Activated naive CD8-positive, alpha-beta T cell treated with anti-CD3 and anti-CD28 coated beads for 36 hours (primary cell): ENCODE measurements around the gene ERC2. TPM values are rescaled to one million over a fixed set of nuclear protein-coding genes. Genes with fewer than 3 reads are reported as not detected.

Experiments
- DNase-seq: peaks from one replicate; pipeline ENCODE4 v3.0.0; 2021
- H3K27ac Mint-ChIP-seq: one replicate; pipeline ENCODE4 v1.8.0; 2022; ENCODE audit warnings: mild to moderate bottlenecking, moderate library complexity, mixed read lengths
- H3K27me3 Mint-ChIP-seq: one replicate; pipeline ENCODE4 v1.8.0; 2022; ENCODE audit warnings: mild to moderate bottlenecking, mixed read lengths
- H3K36me3 Mint-ChIP-seq: one replicate; pipeline ENCODE4 v1.8.0; 2021; ENCODE audit warnings: mild to moderate bottlenecking, mixed read lengths
- H3K4me1 Mint-ChIP-seq: one replicate; pipeline ENCODE4 v1.8.0; 2021; ENCODE audit warnings: mixed read lengths
- H3K4me3 Mint-ChIP-seq: one replicate; pipeline ENCODE4 v1.8.0; 2022; ENCODE audit warnings: mild to moderate bottlenecking, moderate library complexity, mixed read lengths
- H3K9me3 Mint-ChIP-seq: one replicate; pipeline ENCODE4 v1.8.0; 2022; ENCODE audit warnings: mixed read lengths
- total RNA-seq, 2 experiments: library from RNA; stranded (reverse); gene quantifications; one replicate each; pipeline ENCODE4 v1.2.3, GENCODE V29; 2021

The ERC2 gene
- total RNA-seq, 2 experiments from 2014 or later, result not detected

DNA sequence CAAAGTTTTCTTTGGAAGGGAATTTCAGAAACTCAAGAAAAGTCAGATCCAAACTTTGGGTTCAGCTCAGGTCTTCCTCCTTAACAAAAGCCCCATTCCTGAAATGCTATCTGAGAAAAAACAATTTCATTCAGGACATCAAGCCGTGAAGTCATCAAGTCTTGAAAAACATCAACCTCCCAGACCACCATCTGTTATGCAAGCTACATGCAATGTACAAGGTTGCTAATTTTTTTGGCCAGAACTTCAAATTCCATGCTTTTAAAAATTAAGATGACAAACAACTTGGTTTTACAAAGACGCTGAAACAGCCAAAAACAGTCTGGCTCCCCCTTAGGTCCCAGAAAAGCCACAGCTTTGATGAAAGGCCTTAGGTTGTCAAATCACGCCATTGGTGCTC is 927.3 kb downstream of the ERC2 start:
- Mint-ChIP-seq H3K4me3 (no peak overlapping the region), H3K27me3 (no peaks in the 10 kb centered on the region), H3K9me3 (no peaks in the 10 kb centered on the region), H3K27ac (no peak overlapping the region), H3K4me1 (no peaks in the 10 kb centered on the region), H3K36me3 (no peaks in the 10 kb centered on the region)
- DNase-seq, result no peak

DNA sequence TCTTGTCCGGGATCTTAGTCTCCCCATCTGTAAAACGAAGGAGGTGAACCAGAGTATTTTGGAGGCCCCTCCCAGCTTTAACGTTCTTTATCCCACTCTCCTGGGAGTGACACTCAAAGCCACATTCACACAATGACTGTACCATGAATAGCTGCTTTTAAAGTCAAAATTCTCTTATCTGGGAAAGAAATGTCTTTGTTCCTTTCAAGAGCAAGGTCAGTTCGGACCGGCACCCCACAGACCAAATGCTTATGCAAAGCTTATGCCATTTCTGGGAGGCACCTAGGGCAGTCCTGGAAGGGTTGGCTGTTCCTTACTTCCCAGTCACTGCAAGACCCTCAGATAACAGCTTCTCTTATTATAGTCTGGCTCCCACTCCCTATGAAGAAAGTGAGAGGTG is 927.7 kb downstream of the ERC2 start:
- Mint-ChIP-seq H3K27me3 (no peaks in the 10 kb centered on the region), H3K27ac (no peak overlapping the region), H3K4me1 (no peaks in the 10 kb centered on the region), H3K9me3 (no peaks in the 10 kb centered on the region), H3K36me3 (no peaks in the 10 kb centered on the region), H3K4me3 (no peak overlapping the region)
- DNase-seq, result no peak

DNA sequence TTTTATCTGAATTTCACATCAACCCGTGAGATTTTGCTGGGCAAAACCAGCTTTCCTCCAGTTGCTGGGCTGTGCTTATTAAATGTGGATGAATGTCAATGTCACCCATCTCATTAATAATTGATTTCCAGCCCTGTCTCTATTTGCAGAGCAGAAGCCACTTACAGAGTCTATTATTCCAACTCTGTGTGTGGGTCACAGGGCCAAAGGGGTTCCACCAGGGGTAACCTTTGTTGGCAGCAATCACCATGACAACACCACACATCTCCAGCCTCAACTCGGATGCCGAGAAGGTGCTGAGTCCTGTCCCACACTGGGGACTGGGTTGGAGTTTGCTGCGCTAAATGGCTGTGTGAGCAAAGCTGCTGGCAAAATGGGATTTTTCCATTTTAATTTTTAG is 930.1 kb downstream of the ERC2 start:
- Mint-ChIP-seq H3K27me3 (no peaks in the 10 kb centered on the region), H3K4me1 (no peaks in the 10 kb centered on the region), H3K4me3 (no peak overlapping the region), H3K9me3 (no peaks in the 10 kb centered on the region), H3K27ac (no peak overlapping the region), H3K36me3 (no peaks in the 10 kb centered on the region)
- DNase-seq, result no peak

DNA sequence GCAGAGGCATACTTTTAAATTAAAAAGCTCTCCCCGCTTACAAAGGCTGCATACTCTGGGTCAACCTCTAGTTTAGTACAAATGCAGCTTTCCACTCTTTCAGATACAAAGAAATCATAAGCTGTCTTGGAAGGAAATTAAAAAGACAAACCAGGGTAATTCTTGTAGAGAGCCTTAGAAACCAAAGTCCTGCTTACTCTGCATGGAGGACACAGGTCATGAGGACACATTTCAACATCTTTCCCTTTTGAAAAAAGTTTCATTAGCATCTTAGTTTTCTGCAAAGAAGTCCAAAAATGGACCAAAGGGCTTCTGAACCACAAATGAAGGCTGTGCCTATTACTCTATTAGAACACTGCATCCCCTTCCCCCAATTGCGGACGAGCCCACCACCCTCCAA is 930.7 kb downstream of the ERC2 start:
- Mint-ChIP-seq H3K36me3 (no peaks in the 10 kb centered on the region), H3K4me3 (no peak overlapping the region), H3K4me1 (no peaks in the 10 kb centered on the region), H3K27me3 (no peaks in the 10 kb centered on the region), H3K27ac (no peak overlapping the region), H3K9me3 (no peaks in the 10 kb centered on the region)
- no peak for DNase-seq

DNA sequence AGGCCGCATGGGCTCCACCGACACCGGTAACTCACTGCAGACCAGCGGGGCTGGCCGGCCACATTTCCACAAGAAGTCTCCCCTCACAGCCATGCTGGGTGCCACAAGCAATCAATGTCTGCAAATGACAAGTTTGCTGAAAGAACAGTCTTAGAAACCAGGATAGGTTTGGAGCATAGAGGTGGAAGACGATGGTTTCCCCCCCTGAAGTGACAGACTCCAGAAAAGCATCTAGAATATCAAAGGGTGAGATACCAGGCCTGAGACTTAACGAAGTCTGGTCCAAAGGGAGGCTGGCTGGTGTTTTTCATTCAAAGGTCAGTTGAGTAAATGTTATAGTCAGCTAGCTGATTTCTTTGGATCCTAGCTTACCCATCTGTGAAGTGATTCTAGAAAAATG is 931.1 kb downstream of the ERC2 start:
- H3K4me3 Mint-ChIP-seq, result no peak overlapping the region
- H3K27ac Mint-ChIP-seq, result no peak overlapping the region
- no peaks in the 10 kb centered on the region for H3K9me3 Mint-ChIP-seq
- no peaks in the 10 kb centered on the region for H3K36me3 Mint-ChIP-seq
- no peak for DNase-seq
- H3K27me3 Mint-ChIP-seq, result no peaks in the 10 kb centered on the region
- H3K4me1 Mint-ChIP-seq, result no peaks in the 10 kb centered on the region

DNA sequence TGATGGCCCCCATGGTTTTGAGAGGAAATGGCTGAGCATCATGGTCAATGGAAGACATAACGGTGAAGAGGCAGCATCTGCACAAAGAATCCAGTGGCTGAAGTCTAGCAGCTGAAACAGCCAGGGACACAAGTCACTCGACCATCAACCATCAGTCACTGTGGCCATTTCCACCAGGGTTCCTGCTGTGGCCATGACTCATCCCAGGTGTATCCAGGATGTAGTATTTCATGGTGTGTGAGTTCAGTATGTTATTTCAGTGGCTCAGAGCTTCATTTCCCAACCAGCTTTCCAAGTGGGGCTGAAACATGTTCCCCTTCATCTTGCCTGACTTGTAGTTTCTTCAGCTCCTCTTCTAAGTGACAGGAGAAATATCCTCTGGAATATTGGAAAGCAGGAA is 933.4 kb downstream of the ERC2 start:
- H3K27me3 Mint-ChIP-seq, result no peaks in the 10 kb centered on the region
- H3K36me3 Mint-ChIP-seq, result no peaks in the 10 kb centered on the region
- no peaks in the 10 kb centered on the region for H3K9me3 Mint-ChIP-seq
- H3K4me1 Mint-ChIP-seq, result no peaks in the 10 kb centered on the region
- no peak for DNase-seq
- no peak overlapping the region for H3K27ac Mint-ChIP-seq
- no peak overlapping the region for H3K4me3 Mint-ChIP-seq

DNA sequence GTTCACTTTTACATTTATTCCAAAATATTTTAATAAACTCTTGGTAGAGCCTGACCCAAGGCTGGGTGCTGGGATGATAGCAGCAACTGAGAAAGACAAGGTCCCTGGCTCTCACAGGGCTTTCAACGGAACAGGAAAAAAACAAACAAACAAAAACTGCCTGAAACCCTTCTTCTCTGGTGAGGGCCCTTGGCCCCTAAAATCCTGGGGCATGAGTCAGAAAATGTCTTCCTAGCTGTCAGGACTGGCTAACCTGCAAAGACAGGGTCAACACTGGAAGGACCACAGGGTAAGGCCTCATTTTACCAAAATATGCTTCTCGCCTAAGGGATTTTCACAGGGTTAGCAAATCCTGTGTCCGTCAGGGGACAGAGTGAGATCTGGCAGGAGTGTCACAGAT is 935.5 kb downstream of the ERC2 start:
- no peaks in the 10 kb centered on the region for H3K27me3 Mint-ChIP-seq
- DNase-seq, result no peak
- H3K9me3 Mint-ChIP-seq, result no peaks in the 10 kb centered on the region
- no peaks in the 10 kb centered on the region for H3K4me1 Mint-ChIP-seq
- H3K27ac Mint-ChIP-seq, result no peak overlapping the region
- no peaks in the 10 kb centered on the region for H3K36me3 Mint-ChIP-seq
- H3K4me3 Mint-ChIP-seq, result no peak overlapping the region

DNA sequence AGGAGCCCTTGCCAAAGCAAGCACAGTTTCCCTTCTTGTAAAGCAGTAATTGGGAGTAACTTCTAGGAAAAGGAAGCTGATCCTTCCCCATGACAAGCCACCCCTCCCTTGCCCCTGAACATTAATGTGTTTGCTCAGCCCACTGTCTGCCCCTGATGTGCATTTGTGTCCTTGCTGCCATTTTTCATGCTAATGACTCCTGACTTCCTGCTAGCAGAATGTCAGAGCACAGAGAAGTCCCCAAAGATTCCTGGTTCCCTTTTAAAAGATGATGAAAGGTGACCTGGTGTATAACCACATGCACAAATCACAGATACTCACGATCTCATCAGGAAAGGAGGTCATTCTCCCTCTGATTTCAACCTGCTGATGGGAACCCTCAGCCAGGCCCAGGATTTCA is 936.9 kb downstream of the ERC2 start:
- H3K27me3 Mint-ChIP-seq, result no peaks in the 10 kb centered on the region
- no peaks in the 10 kb centered on the region for H3K36me3 Mint-ChIP-seq
- DNase-seq, result no peak
- H3K9me3 Mint-ChIP-seq, result no peaks in the 10 kb centered on the region
- H3K4me1 Mint-ChIP-seq, result no peaks in the 10 kb centered on the region
- no peak overlapping the region for H3K27ac Mint-ChIP-seq
- no peak overlapping the region for H3K4me3 Mint-ChIP-seq

DNA sequence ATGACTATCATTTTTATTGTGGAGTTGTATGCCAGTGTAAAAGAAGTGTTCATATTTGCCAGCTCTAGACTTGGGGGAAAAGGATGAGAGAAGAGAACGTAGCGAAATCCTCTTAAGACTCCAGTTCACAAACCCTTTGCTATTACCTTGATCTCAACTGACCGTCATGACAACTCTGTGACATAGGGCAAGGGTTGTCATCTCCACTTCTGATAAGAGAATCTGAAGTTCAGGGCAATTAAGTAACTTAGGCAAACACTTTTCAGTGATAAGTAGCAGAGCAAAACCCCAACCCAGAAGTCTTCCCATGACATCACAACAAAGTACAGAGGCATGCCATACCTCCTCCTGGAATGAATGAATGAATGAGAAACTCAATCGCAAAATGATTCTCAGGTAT is 940.9 kb downstream of the ERC2 start:
- Mint-ChIP-seq H3K4me3 (no peak overlapping the region), H3K27ac (no peak overlapping the region), H3K27me3 (no peaks in the 10 kb centered on the region), H3K4me1 (no peaks in the 10 kb centered on the region), H3K9me3 (no peaks in the 10 kb centered on the region), H3K36me3 (no peaks in the 10 kb centered on the region)
- no peak for DNase-seq

DNA sequence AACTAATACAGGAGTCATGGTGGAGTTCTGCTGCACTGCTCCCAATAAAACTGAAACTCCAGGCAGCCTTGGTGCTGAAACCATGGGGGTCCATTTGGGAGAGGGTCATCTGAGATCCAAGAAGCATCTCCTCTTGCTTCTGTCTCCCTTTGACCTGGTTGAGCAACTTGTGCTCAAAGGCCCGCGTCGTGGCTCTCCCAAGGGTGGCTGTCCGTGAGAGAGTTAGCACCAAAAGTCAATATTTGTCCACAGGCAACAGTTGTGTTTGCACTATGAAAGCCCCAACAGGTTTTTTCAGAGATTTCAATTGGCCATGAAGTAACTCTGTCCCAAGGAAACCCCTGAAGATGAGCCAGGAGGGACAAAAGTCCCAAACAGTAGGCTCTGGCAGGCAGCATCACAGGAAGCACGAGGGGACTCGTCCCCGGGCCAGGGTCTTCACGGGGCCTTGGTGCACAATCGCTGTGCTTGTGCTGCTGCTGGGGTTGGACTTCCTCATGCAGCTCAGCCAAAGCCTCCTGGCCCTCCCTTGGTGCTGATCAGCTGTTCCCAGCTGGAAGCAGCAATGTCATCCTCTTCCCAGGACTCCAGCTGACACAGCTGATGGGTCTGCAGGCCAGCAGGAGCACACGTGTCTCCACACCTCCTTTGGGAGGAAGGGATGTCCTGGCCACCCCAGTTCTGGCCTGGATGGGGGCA is 941.8 kb downstream of the ERC2 start:
- Mint-ChIP-seq H3K27me3 (no peaks in the 10 kb centered on the region), H3K4me3 (no peak overlapping the region), H3K9me3 (no peaks in the 10 kb centered on the region), H3K4me1 (no peaks in the 10 kb centered on the region), H3K36me3 (no peaks in the 10 kb centered on the region), H3K27ac (no peak overlapping the region)
- DNase-seq, result no peak

DNA sequence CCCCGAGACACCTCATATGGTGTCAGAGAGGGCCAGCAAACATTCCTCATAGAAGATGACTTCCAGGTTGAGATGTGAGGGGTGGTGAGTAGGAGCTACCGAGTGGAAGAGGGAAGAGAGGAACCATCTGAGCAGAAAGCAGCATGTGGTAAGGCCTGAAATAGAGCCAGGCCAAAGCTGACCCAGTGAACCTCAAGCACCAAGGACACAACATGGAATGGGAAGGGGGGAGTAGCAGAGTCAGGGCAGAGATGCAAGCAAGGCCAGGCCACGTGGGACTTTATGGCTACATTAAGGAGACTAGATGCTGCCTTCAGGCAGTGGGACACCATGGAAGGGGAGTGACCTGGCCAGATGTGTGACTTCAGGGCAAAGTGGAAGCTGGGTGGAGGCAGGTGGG is 942.8 kb downstream of the ERC2 start:
- Mint-ChIP-seq H3K27me3 (no peaks in the 10 kb centered on the region), H3K9me3 (no peaks in the 10 kb centered on the region), H3K27ac (no peak overlapping the region), H3K36me3 (no peaks in the 10 kb centered on the region), H3K4me1 (no peaks in the 10 kb centered on the region), H3K4me3 (no peak overlapping the region)
- DNase-seq, result no peak

DNA sequence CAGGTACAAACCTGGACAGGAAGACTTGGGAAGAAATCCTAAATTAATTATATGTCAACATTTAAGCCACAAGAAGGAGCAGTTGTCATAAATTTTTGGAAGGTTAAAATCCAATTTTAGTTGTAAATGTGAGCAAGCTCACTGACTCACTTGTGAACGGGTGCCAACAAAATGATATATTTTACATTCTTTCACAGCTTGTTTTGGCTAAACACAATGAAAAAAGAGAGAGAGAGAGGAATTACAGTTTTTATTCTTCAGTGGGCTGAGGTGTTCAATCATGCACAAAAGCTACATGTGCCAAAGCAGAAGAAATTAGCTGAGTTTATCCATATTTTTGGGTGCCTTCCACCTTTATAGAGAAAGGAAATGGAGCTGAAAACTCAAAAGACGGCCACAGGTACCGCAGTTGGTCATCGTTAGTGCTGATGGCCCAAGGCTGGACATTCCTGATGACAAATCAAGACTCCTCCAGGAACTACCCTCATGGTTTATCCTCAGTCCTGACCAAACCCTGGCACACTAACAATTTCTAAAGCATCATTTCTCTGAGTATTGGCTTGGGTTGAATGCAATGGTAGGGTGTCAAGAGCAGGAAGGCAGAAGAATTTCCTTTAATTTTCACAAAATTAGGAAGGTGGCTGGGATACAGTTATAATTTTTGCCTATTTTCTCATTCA is 943.6 kb downstream of the ERC2 start:
- no peak for DNase-seq
- H3K4me1 Mint-ChIP-seq, result no peaks in the 10 kb centered on the region
- no peaks in the 10 kb centered on the region for H3K9me3 Mint-ChIP-seq
- H3K4me3 Mint-ChIP-seq, result no peak overlapping the region
- H3K27me3 Mint-ChIP-seq, result no peaks in the 10 kb centered on the region
- no peak overlapping the region for H3K27ac Mint-ChIP-seq
- no peaks in the 10 kb centered on the region for H3K36me3 Mint-ChIP-seq

DNA sequence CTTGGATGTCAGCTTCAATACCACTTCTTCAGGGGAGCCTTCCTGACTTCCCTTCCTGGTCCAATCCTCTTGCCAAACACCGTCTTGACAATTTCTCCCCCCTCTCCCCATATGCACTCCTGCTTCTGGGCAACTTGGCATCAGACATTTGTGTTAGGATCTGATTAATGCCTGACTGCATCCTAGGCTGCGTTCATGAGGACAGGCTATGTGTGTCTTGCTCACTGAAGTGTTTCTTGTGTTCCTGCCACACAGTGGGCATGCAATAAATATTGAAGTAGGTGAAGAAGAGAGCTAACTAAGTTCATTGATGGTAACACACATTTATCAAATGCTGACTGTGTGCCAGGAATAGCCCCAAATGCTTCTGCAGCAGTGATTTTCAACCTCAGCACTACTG is 944.8 kb downstream of the ERC2 start:
- Mint-ChIP-seq H3K4me3 (no peak overlapping the region), H3K27ac (no peak overlapping the region), H3K27me3 (no peaks in the 10 kb centered on the region)

DNA sequence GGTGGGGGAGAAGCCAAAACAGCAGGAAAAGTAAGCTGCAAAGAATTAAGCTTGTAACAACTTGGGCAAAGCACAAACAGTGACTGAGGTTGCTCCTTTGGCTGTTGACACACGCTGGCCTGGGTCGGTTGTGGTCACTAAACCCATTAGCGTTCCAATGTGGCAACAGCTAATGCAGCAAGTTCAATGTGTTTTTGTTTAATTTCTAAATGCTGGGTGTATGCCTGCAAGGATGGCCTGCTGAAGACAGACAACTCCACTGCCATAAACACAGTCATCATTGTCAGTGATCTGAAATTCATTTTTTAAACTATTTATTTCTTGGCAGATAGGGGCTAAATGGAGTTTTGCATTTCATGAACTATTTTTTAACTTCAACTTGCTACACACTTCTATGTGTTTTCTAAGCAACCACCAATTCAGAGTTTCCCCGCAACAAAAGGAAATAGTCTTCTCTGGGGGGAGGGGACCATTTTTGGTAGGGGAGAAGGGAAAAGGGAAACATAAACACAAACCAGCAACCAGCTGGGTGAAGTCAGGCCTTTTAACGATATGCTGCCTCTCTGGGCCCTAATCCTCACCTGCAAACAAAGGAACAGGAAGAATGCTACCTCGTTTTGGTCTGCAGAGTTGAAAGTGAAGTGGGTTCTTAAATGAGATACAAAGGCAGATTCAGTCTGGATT is 946.4 kb downstream of the ERC2 start:
- no peaks in the 10 kb centered on the region for H3K9me3 Mint-ChIP-seq
- H3K4me3 Mint-ChIP-seq, result no peak overlapping the region
- H3K36me3 Mint-ChIP-seq, result no peaks in the 10 kb centered on the region
- H3K27me3 Mint-ChIP-seq, result no peaks in the 10 kb centered on the region
- no peak overlapping the region for H3K27ac Mint-ChIP-seq
- H3K4me1 Mint-ChIP-seq, result no peaks in the 10 kb centered on the region
- no peak for DNase-seq

More for the DNA sequence above, 944.8 kb downstream of the ERC2 start:
- Mint-ChIP-seq H3K4me1 (no peaks in the 10 kb centered on the region), H3K9me3 (no peaks in the 10 kb centered on the region), H3K36me3 (no peaks in the 10 kb centered on the region)
- DNase-seq, result no peak

DNA sequence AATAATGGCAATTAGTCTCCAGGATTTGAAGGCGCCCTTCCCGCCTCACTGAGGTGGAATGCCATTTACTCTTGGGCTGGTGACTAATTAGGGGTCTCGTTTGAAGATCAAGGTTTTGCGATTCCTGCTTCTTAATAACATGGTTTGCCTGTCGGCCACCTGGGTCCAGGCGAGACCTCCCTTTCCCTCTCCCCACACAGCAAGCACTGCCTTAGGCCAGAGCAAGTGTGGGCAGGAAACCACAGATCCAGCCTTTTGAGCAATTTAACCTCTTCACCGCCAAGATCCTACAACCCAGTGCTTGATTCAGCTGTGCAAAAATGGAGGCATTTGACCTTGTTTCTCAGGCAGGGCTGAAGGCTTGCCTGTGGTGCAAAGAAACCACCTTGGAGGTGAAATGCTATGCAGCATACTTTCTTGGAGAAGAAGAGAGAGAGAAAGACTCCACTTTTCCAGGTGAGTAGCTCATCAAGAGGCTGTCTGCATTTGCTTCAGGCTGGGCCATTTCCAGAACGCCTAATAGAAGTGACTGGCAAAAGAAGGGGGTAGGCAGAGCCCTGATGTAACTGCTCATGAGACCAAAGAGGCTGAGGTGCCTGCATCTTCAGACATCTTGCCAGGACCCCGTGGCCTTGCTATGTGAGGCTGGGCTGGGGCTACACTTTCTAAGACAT is 947.1 kb downstream of the ERC2 start:
- no peaks in the 10 kb centered on the region for H3K36me3 Mint-ChIP-seq
- H3K27me3 Mint-ChIP-seq, result no peaks in the 10 kb centered on the region
- no peak overlapping the region for H3K27ac Mint-ChIP-seq
- DNase-seq, result no peak
- no peaks in the 10 kb centered on the region for H3K4me1 Mint-ChIP-seq
- H3K4me3 Mint-ChIP-seq, result no peak overlapping the region
- H3K9me3 Mint-ChIP-seq, result no peaks in the 10 kb centered on the region
